HepG2 (cell line): ENCODE results near the gene PKIG. TPM values are rescaled to one million over a fixed set of nuclear protein-coding genes. Genes with fewer than 3 reads are reported as not detected.
A peak's percentile ranks its signal among the peaks of the same experiment; 100 is the strongest.

Experiments used
- ATAC-seq: fragments of 200-7000 bp; cut with Tn5 transposase; 3 replicates; pipeline ENCODE4 v1.9.1; 2020; ENCODE audit warnings: mild to moderate bottlenecking, moderate library complexity
- BruUV-seq: library from RNA; stranded (reverse); fragments of 400-500 nt; replicated peaks from 2 replicates; lab custom pipeline; 2021; lab: Mats Ljungman, UMichigan
- CTCF ChIA-PET: fragments of 300-600 bp; formaldehyde crosslinking; extraction: SDS; loops from one replicate; lab custom pipeline; 2021; ENCODE audit warnings: low total read pairs, inconsistent platforms, low intra/inter-chr PET ratio; lab: Yijun Ruan, JAX
- POLR2A ChIA-PET: fragments of 350-600 bp; sonication (Branson Sonifier 250); formaldehyde crosslinking; loops from one replicate; lab custom pipeline; 2020; ENCODE audit warnings: antibody characterized with exemption, inconsistent platforms; lab: Yijun Ruan, JAX
- DNase-seq: peaks from one replicate; pipeline ENCODE4 v3.0.0-alpha.2; 2015; ENCODE audit warnings: low spot score
- FAIRE-seq: peaks from 3 replicates; lab custom pipeline; 2011; peaks lifted over from hg19 to GRCh38; lab: Jason Lieb, UNC
- H2AFZ ChIP-seq: one replicate; pipeline ENCODE4 v1.6.1; 2011; ENCODE audit warnings: low read length, inconsistent platforms
- H3K27ac ChIP-seq: fragments of 300-600 bp; 3 replicates; pipeline ENCODE4 v1.8.0; 2011; ENCODE audit warnings: mixed run types, mild to moderate bottlenecking, mixed read lengths, low read length, inconsistent platforms; ENCODE audit not compliant: insufficient read depth; ENCODE audit errors: extremely low read length
- H3K27me3 ChIP-seq, 2 experiments: fragments of 200-600 bp in 1 of 2; 2 replicates in 1 of 2; 3 replicates in 1 of 2; pipeline versions ENCODE4 v1.6.0 to v1.8.0; 2011; ENCODE audit warnings: low read length in 2 of 2, mild to moderate bottlenecking in 2 of 2, moderate library complexity in 2 of 2, inconsistent platforms in 1 of 2; ENCODE audit not compliant: insufficient read depth in 2 of 2, control insufficient read depth in 1 of 2
- H3K36me3 ChIP-seq, 2 experiments: fragments of 200-600 bp in 1 of 2; replicated peaks in 1 of 2; 2 replicates in 1 of 2; 3 replicates in 1 of 2; pipeline versions ENCODE4 v1.5.1 to v1.8.0; 2011; ENCODE audit warnings: low read length in 2 of 2, inconsistent platforms in 1 of 2; ENCODE audit not compliant: insufficient read depth in 2 of 2, control insufficient read depth in 1 of 2
- H3K4me1 ChIP-seq: 2 replicates; pipeline ENCODE4 v1.5.1; 2012; ENCODE audit warnings: low read length, inconsistent platforms; ENCODE audit not compliant: insufficient read depth
- H3K4me2 ChIP-seq: 2 replicates; pipeline ENCODE4 v1.6.0; 2011; ENCODE audit warnings: low read depth, low read length, inconsistent platforms
- H3K4me3 ChIP-seq, 3 experiments: fragments of 200-600 bp in 1 of 3; sonication (generic), shearing (Covaris generic) in 1 of 3; replicated peaks in 1 of 3; 2 replicates each; pipeline ENCODE4 v1.5.1; 2011 to 2016; ENCODE audit warnings: low read length in 3 of 3, inconsistent platforms in 2 of 3, low read depth in 2 of 3, mild to moderate bottlenecking in 2 of 3, control low read depth in 1 of 3, mixed read lengths in 1 of 3; ENCODE audit not compliant: insufficient read depth in 1 of 3
- H3K79me2 ChIP-seq: one replicate; pipeline ENCODE4 v1.6.1; 2011; ENCODE audit warnings: low read length, inconsistent platforms; ENCODE audit not compliant: insufficient read depth
- H3K9ac ChIP-seq: 2 replicates; pipeline ENCODE4 v1.6.0; 2011; ENCODE audit warnings: mild to moderate bottlenecking, low read depth, low read length, inconsistent platforms; ENCODE audit not compliant: insufficient read depth
- H3K9me3 ChIP-seq: 2 replicates; pipeline ENCODE4 v1.5.1; 2012; ENCODE audit warnings: mild to moderate bottlenecking, low read length
- H4K20me1 ChIP-seq: 2 replicates; pipeline ENCODE4 v1.6.0; 2011; ENCODE audit warnings: inconsistent platforms, mild to moderate bottlenecking, low read length, moderate library complexity; ENCODE audit not compliant: insufficient read depth
- SMC3 ChIP-seq: IDR thresholded peaks from 2 replicates; pipeline ENCODE4 v1.6.1; 2011; ENCODE audit warnings: low read length, improper control_type of control experiment
- TP53 ChIP-seq: sonication (generic); formaldehyde crosslinking; conservative IDR thresholded peaks from 2 replicates; pipeline ENCODE4 v1.4.0; 2020; ENCODE audit warnings: missing genetic modification reagents
- ZNF460 ChIP-seq: sonication (generic); formaldehyde crosslinking; IDR thresholded peaks from 2 replicates; pipeline ENCODE4 v1.5.1; 2020; ENCODE audit warnings: missing genetic modification reagents, mild to moderate bottlenecking, borderline replicate concordance
- WGBS: methylation state at CpG from one replicate; pipeline ENCODE4 v1.1.6; 2017; ENCODE audit warnings: low lambda C conversion rate; 5-methylcytosine and 5-hydroxymethylcytosine counted together
- in situ Hi-C: cut with HindIII; loops from 2 replicates; pipeline ENCODE4 v1.10.0; 2017; ENCODE audit warnings: low pct_unique_long_range_greater_than_20kb; ENCODE audit not compliant: extremely low pct_ligation_motif_present
- intact Hi-C: fragments of 100-400 bp; cut with micrococcal nuclease; formaldehyde crosslinking; loops from one replicate; pipeline ENCODE4 v1.10.0; 2022; ENCODE audit not compliant: unreplicated experiment
- polyA plus RNA-seq, 8 experiments: library from polyadenylated mRNA; depleted of rRNA in 3 of 8; stranded (reverse) in 7 of 8; unstranded in 1 of 8; fragments of >200 nt; fragmentation: Illumina TruSeq in 4 of 8; extraction: Trizol in 4 of 8; gene quantifications; 2 replicates each; pipeline versions ENCODE4 v1.2.1 to v1.2.3, GENCODE V29; 2011 to 2016; ENCODE audit warnings: low read depth in 4 of 8, missing spikeins in 1 of 8, mixed read lengths in 1 of 8; ENCODE audit not compliant: insufficient read depth in 1 of 8
- total RNA-seq, 5 experiments: library from RNA; depleted of rRNA; stranded (reverse); fragments of >200 nt; fragmentation: Illumina TruSeq; extraction: Trizol; gene quantifications; 2 replicates each; pipeline ENCODE4 v1.2.3, GENCODE V29; 2016; ENCODE audit warnings: low read depth in 1 of 5
- TF ChIP-seq, protein P1 (sequence below): sonication (generic); formaldehyde crosslinking; IDR thresholded peaks from 2 replicates; pipeline ENCODE4 v1.5.0; 2020; ENCODE audit warnings: mild to moderate bottlenecking, missing genetic modification reagents, moderate library complexity

PKIG gene
- total and polyA plus RNA-seq, 2 of the 13 experiments (the other 11 are each of a cell fraction or from before 2014, with no cell fraction given) = 30.8 to 44.5 TPM

DNA sequence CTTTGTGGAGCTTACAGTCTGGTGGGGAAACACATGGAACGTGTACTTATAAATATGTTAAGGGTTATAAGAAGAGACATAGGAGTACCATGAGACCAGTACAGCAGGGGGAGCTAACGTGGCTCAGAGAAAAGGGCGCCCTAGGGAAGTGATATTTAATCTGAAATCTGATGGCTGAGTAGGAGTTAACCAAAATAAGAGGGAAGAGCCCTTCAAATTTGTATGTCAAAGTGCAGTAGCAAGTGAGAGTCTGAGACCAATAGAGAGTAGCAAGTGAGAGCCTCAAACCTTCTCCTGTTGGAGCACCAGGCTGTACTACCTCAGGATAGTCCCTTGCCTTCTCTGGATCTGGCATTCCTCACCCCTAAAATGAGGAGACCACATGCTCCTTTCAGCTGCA is 6.1 kb upstream of the PKIG start:
- ChIA-PET CTCF (interaction anchor here (3.1 kb wide), 1 partner anchor 33 kb away, joined by 14 read pairs; no protein-coding TSS in a partner anchor), POLR2A (no interaction called here)
- 72% methylated on average over 3 of the region's 3 CpGs for WGBS
- Histone ChIP-seq H2AFZ (no peak overlapping the region), H3K4me3 (no peak overlapping the region), H3K36me3 (no peaks in the 10 kb centered on the region), H3K9me3 (no peaks in the 10 kb centered on the region), H3K4me2 (no peak overlapping the region), H4K20me1 (no peaks in the 10 kb centered on the region), H3K27ac (no peak overlapping the region), H3K9ac (no peak overlapping the region), H3K4me1 (peaks cover 10% of the 10 kb centered on the region; the same call in 1 of the 2 replicates), H3K27me3 (no peaks in the 10 kb centered on the region), H3K79me2 (no peaks in the 10 kb centered on the region)
- BruUV-seq = no TSS peak
- in situ Hi-C loops = no loop called here
- TF ChIP-seq, protein P1, sequence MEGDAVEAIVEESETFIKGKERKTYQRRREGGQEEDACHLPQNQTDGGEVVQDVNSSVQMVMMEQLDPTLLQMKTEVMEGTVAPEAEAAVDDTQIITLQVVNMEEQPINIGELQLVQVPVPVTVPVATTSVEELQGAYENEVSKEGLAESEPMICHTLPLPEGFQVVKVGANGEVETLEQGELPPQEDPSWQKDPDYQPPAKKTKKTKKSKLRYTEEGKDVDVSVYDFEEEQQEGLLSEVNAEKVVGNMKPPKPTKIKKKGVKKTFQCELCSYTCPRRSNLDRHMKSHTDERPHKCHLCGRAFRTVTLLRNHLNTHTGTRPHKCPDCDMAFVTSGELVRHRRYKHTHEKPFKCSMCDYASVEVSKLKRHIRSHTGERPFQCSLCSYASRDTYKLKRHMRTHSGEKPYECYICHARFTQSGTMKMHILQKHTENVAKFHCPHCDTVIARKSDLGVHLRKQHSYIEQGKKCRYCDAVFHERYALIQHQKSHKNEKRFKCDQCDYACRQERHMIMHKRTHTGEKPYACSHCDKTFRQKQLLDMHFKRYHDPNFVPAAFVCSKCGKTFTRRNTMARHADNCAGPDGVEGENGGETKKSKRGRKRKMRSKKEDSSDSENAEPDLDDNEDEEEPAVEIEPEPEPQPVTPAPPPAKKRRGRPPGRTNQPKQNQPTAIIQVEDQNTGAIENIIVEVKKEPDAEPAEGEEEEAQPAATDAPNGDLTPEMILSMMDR (CRISPR knock-in tag) = peak; percentile 38
- TF ChIP-seq SMC3 = peak; percentile 29; the same call in 1 of the 2 replicates
- TF ChIP-seq ZNF460 (CRISPR knock-in tag) = no peak
- FAIRE-seq (no peak), DNase-seq (peak; percentile 21), ATAC-seq (peak; percentile 72)
- intact Hi-C loops = loop anchor here (2.0 to 10.0 kb wide), 2 partner anchors 33 to 559 kb away; no protein-coding TSS in a partner anchor

DNA sequence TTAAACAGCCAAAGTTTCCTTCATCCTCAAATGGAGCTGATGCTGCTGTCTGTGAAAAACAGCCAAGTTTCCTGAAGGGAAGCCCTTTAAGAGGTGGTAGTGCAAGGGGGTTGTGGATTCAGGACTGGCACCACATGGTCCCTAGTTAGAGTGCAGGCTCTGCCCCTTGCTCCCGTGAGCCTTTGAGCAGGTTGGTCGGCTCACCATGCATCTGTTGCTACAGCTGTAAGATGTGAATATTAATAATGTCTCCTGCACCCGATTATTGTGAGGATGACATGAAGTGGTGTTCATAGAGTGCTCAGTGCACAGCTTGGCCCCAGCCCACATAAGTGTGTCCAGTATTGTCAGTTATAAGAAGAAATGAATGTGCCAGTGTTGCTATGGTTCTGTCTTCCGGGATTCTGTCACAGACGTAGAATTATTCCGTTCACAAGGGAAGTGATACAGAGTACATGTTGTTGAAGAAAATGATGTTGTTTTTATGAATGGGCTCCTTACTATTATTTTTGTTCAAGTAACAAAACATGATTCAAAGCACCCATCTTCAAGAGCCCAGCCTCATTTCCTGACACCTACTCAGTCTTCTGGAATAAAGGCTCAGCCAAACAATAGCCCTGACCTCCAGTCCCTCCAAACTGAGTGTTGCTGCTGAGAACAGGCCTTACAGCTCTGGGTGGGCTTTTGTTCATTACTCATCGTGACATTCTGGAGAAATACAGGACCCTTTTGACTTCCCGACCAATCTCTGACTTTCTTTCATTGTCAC is 2.9 kb upstream of the PKIG start:
- WGBS = 88% methylated on average over 8 of the region's 8 CpGs
- ChIA-PET POLR2A (no interaction called here), CTCF (no interaction called here)
- H2AFZ ChIP-seq = no peak overlapping the region
- no peaks in the 10 kb centered on the region for H3K79me2 ChIP-seq
- no peak for FAIRE-seq
- no peak for DNase-seq
- peaks cover 10% of the 10 kb centered on the region; the same call in 1 of the 2 replicates for H3K4me1 ChIP-seq
- H3K4me3 ChIP-seq = no peak overlapping the region
- no TSS peak for BruUV-seq
- no peak overlapping the region for H3K4me2 ChIP-seq
- in situ Hi-C loops (no loop called here), intact Hi-C loops (loop anchor here (10.0 kb wide), 1 partner anchor 555 kb away; no protein-coding TSS in a partner anchor)
- no peak overlapping the region for H3K9ac ChIP-seq
- H3K36me3 ChIP-seq = no peaks in the 10 kb centered on the region; a peak in 1 of 5 replicates
- no peaks in the 10 kb centered on the region for H3K9me3 ChIP-seq
- no peak for ATAC-seq
- H3K27me3 ChIP-seq = no peaks in the 10 kb centered on the region
- no peak overlapping the region for H3K27ac ChIP-seq
- TF ChIP-seq TP53 (CRISPR knock-in tag) = no peak
- H4K20me1 ChIP-seq = no peaks in the 10 kb centered on the region
